ENCODE measurements around the gene PRKG1.

DNA sequence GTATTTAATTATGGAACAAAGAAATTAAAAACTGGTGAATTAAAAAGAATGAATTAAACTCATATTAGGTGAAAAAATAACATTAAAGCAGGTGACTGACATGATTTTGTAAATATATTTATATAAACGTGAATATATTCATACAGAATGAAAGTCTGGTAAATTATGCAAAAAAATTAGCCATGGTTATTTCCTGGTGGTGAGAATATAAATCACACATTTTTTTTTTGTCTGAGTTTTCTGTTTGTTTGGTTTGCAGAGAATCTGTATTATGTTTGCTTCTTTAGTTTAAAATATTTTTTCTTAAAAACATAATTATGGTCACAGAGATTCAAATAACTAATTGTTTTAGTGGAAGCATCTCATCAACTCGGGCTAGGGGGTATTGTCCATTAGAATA lies 698.1 kb downstream of the PRKG1 start:
- TF ChIP-seq, protein P1, sequence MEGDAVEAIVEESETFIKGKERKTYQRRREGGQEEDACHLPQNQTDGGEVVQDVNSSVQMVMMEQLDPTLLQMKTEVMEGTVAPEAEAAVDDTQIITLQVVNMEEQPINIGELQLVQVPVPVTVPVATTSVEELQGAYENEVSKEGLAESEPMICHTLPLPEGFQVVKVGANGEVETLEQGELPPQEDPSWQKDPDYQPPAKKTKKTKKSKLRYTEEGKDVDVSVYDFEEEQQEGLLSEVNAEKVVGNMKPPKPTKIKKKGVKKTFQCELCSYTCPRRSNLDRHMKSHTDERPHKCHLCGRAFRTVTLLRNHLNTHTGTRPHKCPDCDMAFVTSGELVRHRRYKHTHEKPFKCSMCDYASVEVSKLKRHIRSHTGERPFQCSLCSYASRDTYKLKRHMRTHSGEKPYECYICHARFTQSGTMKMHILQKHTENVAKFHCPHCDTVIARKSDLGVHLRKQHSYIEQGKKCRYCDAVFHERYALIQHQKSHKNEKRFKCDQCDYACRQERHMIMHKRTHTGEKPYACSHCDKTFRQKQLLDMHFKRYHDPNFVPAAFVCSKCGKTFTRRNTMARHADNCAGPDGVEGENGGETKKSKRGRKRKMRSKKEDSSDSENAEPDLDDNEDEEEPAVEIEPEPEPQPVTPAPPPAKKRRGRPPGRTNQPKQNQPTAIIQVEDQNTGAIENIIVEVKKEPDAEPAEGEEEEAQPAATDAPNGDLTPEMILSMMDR (IDR thresholded peaks at IDR 0.05), result no peak
- TF ChIP-seq POLR2A (IDR thresholded peaks at IDR 0.05), result no peak
